GM10266 (cell line): ENCODE data around the gene APOC1.
A peak's percentile ranks its signal among the peaks of the same experiment; 100 is the strongest.

Source experiments
- DNase-seq: peaks from one replicate; pipeline ENCODE4 v3.0.0; 2012; ENCODE audit errors: extremely low spot score
- CTCF ChIP-seq: IDR thresholded peaks from 2 replicates; pipeline ENCODE4 v1.5.1; 2012; ENCODE audit warnings: mild to moderate bottlenecking, low read depth; ENCODE audit not compliant: control insufficient read depth, insufficient read depth; ENCODE audit errors: missing control alignments

The APOC1 gene

DNA sequence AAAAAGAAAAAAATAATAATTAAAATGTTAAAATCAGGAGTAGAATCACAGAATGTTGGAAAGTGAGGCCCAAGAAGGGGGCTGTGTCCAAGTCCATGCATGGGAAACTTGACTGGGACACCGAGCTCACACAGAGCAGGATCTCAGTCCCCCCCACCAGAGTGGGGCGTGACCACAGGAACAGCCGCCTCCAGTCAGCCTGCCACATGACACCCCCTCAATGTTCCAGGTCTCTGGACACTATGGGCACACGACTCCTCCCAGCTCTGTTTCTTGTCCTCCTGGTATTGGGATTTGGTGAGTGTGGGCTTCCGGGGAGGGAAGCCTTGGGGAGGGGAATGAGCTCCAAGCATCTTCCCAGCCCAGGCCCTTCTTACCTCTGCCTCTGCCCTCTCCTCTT lies 33.8 kb downstream of the APOC1 start:
- no peak for TF ChIP-seq CTCF
- DNase-seq: no peak

DNA sequence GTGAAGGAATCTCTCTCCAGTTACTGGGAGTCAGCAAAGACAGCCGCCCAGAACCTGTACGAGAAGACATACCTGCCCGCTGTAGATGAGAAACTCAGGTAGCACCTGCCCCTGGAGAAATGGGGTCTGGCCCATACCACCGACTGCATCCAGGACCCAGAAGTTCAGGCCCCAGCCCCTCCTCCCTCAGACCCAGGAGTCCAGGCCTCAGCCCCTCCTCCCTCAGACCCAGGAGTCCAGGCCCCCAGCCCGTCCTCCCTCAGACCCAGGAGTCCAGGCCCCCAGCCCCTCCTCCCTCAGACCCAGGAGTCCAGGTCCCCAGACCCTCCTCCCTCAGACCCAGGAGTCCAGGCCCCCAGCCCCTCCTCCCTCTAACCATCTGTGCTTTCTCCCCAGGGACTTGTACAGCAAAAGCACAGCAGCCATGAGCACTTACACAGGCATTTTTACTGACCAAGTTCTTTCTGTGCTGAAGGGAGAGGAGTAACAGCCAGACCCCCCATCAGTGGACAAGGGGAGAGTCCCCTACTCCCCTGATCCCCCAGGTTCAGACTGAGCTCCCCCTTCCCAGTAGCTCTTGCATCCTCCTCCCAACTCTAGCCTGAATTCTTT lies 34.5 kb downstream of the APOC1 start:
- DNase-seq: no peak
- no peak for TF ChIP-seq CTCF

DNA sequence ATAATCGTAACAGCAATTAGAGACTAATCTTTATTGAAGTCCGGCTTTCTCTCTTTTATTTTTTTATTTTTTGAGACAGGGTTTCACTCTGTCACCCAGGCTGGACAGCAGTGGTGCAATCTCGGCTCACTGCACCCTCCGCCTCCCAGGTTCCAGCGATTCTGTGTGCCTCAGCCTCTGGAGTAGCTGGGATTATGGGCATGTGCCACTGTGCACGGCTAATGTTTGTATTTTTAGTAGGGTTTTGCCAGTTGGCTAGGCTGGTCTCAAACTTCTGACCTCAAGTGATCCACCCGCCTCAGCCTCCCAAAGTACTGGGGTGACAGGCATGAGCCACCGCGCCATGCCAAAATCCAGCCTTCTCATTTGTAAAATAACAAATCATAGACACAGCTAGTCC lies 35.1 kb downstream of the APOC1 start:
- DNase-seq: no peak

DNA sequence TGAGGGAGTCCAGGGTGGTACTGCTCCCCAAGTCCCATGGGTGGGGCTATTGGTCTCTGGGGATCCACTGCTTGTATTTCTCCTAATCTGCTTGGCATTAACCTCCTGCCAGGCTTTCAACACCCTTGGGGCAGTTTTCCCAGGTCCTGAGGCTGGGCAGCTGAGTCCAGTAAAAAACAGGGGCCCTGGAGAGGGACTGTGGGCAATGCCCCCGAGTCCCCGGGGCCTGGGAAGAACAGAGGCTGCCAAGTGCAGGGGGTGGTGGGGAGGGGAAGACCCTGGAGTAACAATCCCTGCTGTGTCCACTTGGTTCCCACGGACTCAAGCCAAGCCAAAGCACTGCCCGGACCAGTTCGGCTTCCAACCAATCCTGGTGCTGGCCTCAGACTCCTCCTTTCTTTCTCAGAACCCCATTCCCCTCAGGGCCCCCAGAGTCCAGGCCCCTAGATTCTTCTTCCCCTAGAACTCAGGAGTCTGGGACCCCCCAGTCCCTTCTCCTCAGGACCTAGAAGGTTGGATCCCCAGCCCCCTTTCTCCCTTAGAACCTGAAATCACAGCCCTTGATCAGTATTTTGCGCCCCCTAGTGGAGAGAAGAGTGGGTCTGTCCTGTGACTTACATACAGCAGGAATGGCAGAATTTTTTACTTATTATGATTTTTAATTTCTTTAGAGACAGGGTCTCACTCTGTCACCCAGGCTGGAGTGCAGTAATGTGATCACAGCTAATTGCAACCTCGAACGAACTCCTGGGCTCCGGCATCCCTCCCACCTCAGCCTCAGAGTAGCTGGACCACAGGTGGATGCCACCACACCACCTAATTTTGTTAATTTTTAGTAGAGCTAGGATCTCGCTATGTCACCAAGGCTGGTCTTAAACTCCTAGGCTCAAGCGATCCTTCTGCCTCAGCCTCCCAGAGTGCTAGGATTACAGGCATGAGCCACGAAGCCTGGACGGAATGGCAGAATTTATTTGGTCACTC lies 37.1 kb downstream of the APOC1 start:
- peak; percentile 76 for TF ChIP-seq CTCF
- peak; percentile 75 for DNase-seq

More for the DNA sequence above, 35.1 kb downstream of the APOC1 start:
- no peak for TF ChIP-seq CTCF

DNA sequence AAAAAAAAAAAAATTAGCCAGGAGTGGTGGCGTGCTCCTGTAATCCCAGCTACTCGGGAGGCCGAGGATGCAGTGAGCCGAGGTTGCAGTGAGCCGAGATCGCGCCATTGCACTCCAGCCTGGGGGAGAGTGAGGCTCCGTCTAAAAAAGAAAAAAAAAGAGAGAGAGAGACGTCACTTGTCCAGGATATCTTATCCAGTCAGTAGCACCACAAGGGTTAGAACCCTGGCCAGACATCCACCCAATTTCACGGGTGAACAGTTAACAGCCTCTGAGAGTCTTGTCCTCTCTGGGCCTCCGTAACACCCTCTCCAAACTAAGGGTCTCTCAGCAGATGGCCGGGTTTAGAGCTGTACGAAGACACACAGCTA lies 39.9 kb downstream of the APOC1 start:
- DNase-seq: no peak
- TF ChIP-seq CTCF: no peak

DNA sequence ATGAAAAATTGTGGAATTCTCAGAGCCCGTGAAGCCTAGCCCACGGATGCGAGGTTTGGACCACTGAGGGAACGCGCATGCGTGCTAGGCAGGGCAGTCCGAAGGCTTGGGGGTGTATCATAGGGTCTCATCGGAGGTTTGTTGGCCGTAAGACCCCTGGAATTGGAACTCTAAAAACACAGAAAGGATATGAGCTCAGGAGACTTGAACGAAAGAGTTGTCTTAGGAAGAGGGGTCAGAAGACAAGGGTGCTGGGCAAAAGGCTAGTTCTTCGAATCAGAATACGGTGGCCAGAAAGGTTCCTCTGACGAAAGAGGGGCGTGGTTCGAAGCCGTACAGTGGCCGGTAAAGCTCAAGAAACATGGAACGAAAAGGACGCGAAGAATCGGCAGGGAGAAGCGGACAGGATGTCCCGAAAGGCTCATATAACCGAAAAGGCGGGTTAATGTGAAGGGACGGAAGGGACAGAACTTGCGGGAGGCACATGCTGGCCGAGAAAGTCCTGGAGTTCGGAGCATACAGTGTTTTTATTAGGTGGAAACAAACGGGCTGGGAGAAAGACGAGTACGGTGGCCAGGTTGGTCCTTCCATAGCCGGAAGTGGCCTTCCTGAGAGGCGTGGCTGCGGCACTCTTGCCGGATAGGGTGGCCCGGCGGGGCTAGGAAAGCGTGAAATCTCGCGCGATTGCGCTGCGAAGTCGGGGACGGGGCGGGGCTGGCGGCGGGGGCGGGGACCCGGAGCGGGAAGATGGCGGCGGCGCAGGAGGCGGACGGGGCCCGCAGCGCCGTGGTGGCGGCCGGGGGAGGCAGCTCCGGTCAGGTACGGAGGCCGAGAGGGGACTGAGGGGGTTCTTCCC lies 40.5 kb downstream of the APOC1 start, which contains the start of gene CLPTM1:
Gene CLPTM1, plus strand, starts transcription at position 732 of the 856 bp plus-strand sequence. Its CDS starts 16 bp downstream, at position 748.
- DNase-seq: peak; percentile 97
- no peak for TF ChIP-seq CTCF
